K562 (cell line): ENCODE data around the gene TSPOAP1. TPM values are rescaled to one million over a fixed set of nuclear protein-coding genes. Genes with fewer than 3 reads are reported as not detected.

Experiments
- CBX1 ChIP-seq: sonication (generic); IDR thresholded peaks from 2 replicates; pipeline ENCODE4 v1.6.1; 2016; ENCODE audit warnings: antibody characterized with exemption, low read depth, mild to moderate bottlenecking
- CHD7 ChIP-seq: fragments of 200-600 bp; sonication (generic); IDR thresholded peaks from one replicate; pipeline ENCODE4 v1.6.1; 2012; ENCODE audit warnings: mild to moderate bottlenecking, low read depth, low read length, inconsistent platforms
- EGR1 ChIP-seq: fragments of 450-650 bp; conservative IDR thresholded peaks from 2 replicates; pipeline ENCODE4 v1.6.1; 2017; ENCODE audit warnings: mild to moderate bottlenecking
- HOXB6 ChIP-seq: fragments of 250-450 bp; sonication (Bioruptor Pico); IDR thresholded peaks from 2 replicates; pipeline ENCODE4 v1.5.1; 2022; ENCODE audit warnings: mild to moderate bottlenecking, borderline replicate concordance
- ILF3 ChIP-seq: fragments of 450-650 bp; IDR thresholded peaks from 2 replicates; pipeline ENCODE4 v1.6.1; 2018; ENCODE audit warnings: antibody characterized with exemption, mild to moderate bottlenecking, moderate library complexity, borderline replicate concordance
- RBM14 ChIP-seq: fragments of 200-400 bp; formaldehyde crosslinking; IDR thresholded peaks from 2 replicates; pipeline ENCODE4 v1.6.1; 2018; ENCODE audit warnings: low read depth, mild to moderate bottlenecking, low read length, moderate library complexity, borderline replicate concordance; ENCODE audit not compliant: insufficient read depth
- RCOR1 ChIP-seq, 2 experiments: IDR thresholded peaks; 2 replicates each; pipeline ENCODE4 v1.6.1; 2012; ENCODE audit warnings: low read depth in 2 of 2, low read length in 2 of 2, borderline replicate concordance in 1 of 2, improper control_type of control experiment in 1 of 2
- SIN3A ChIP-seq, 2 experiments: fragments of 150-350 bp in 1 of 2; IDR thresholded peaks; 2 replicates each; pipeline ENCODE4 v1.6.1; 2011 to 2016; ENCODE audit warnings: borderline replicate concordance in 2 of 2, low read depth in 2 of 2, low read length in 2 of 2, mild to moderate bottlenecking in 2 of 2, moderate library complexity in 2 of 2; ENCODE audit not compliant: control insufficient read depth in 1 of 2
- YY1 ChIP-seq, 3 experiments: IDR thresholded peaks; 2 replicates each; pipeline ENCODE4 v1.6.1; 2011; ENCODE audit warnings: low read length in 2 of 3, mild to moderate bottlenecking in 2 of 3, moderate library complexity in 2 of 3, borderline replicate concordance in 1 of 3, control low read depth in 1 of 3, low read depth in 1 of 3; ENCODE audit not compliant: insufficient read depth in 3 of 3, insufficient replicate concordance in 2 of 3, control insufficient read depth in 1 of 3, insufficient read length in 1 of 3; ENCODE audit errors: extremely low read depth in 1 of 3
- ZBED1 ChIP-seq: IDR thresholded peaks from 2 replicates; pipeline ENCODE4 v1.6.1; 2014
- ZFP1 ChIP-seq: fragments of 450-650 bp; formaldehyde crosslinking; IDR thresholded peaks from 2 replicates; pipeline ENCODE4 v1.4.0; 2020; ENCODE audit warnings: mild to moderate bottlenecking, mixed read lengths
- ZNF551 ChIP-seq: fragments of 250-450 bp; sonication (Bioruptor Pico); IDR thresholded peaks from 2 replicates; pipeline ENCODE4 v1.5.0; 2021; ENCODE audit warnings: mild to moderate bottlenecking, moderate library complexity
- ZNF778 ChIP-seq: fragments of 450-650 bp; formaldehyde crosslinking; IDR thresholded peaks from 2 replicates; pipeline ENCODE4 v1.4.0; 2020; ENCODE audit warnings: mild to moderate bottlenecking, moderate library complexity
- polyA plus RNA-seq, 8 experiments: library from polyadenylated mRNA; depleted of rRNA in 4 of 8; stranded (reverse) in 5 of 8; unstranded in 3 of 8; fragments of >200 nt; fragmentation: Nextera tagmentation in 2 of 8; fragmentation: Illumina TruSeq in 1 of 8; extraction: Ambion mirVana in 2 of 8; extraction: Trizol in 1 of 8; gene quantifications; 2 replicates each; pipeline versions ENCODE4 v1.2.1 to v1.2.3, GENCODE V29; 2011 to 2014; ENCODE audit warnings: inconsistent platforms in 1 of 8, missing spikeins in 1 of 8
- total RNA-seq, 7 experiments: library from RNA; depleted of rRNA in 6 of 7; stranded (reverse); fragments of >200 nt in 6 of 7; fragmentation: Illumina TruSeq in 2 of 7; extraction: Trizol in 2 of 7; gene quantifications; 2 replicates each; pipeline versions ENCODE4 v1.2.1 to v1.2.3, GENCODE V29; 2011 to 2021; ENCODE audit warnings: low replicate concordance in 1 of 7

TSPOAP1 gene
- total and polyA plus RNA-seq, 9 of the 15 experiments (the other 6 are each of a cell fraction or from before 2014, with no cell fraction given) = 0.87 to 3.9 (median 1.8) TPM; not detected in 2

- TF ChIP-seq CHD7 (peak; percentile 59), ILF3 (peak; percentile 20; the same call in 1 of the 2 replicates), YY1 (IDR thresholded peaks at IDR 0.05; ENCODE audit: borderline replicate concordance in 1 of 3, control insufficient read depth in 1 of 3, extremely low read depth in 1 of 3, insufficient read depth in 3 of 3, insufficient read length in 1 of 3, insufficient replicate concordance in 2 of 3, low read depth in 1 of 3, low read length in 2 of 3) (peak; percentile 9 to 56 (median 17)), CBX1 (peak; percentile 24; the same call in 1 of the 2 replicates), ZNF551 (CRISPR knock-in tag) (0 out of 2 replicates have a peak, but pooled peaks have one; percentile 40), RCOR1 (IDR thresholded peaks at IDR 0.05; ENCODE audit: borderline replicate concordance in 1 of 2, low read depth in 2 of 2, low read length in 2 of 2) (peak; percentile 40 to 63; a peak in 2 of 4 replicates), HOXB6 (CRISPR knock-in tag) (0 out of 2 replicates have a peak, but pooled peaks have one; percentile 7), ZNF778 (CRISPR knock-in tag) (no peak), ZBED1 (peak; percentile 43; the same call in 1 of the 2 replicates), ZFP1 (CRISPR knock-in tag) (peak; percentile 38; the same call in 1 of the 2 replicates), EGR1 (peak; percentile 49), SIN3A (IDR thresholded peaks at IDR 0.05; ENCODE audit: borderline replicate concordance in 2 of 2, control insufficient read depth in 1 of 2, low read depth in 2 of 2, low read length in 2 of 2) (peak in 1 of 2 experiments; percentile 20; a peak in 1 of 4 replicates), RBM14 (peak; percentile 83; the same call in 1 of the 2 replicates)
Measured at GRCh38 chr17:58330997-58331814, 2.6 kb upstream of the TSPOAP1 start (continued).
